ENCODE measurements around the gene PCBD1. TPM values are rescaled to one million over a fixed set of nuclear protein-coding genes. Genes with fewer than 3 reads are reported as not detected.

Gene PCBD1
- total RNA-seq, 2 donors from 2014 or later = 40.5 to 67.7 TPM

DNA sequence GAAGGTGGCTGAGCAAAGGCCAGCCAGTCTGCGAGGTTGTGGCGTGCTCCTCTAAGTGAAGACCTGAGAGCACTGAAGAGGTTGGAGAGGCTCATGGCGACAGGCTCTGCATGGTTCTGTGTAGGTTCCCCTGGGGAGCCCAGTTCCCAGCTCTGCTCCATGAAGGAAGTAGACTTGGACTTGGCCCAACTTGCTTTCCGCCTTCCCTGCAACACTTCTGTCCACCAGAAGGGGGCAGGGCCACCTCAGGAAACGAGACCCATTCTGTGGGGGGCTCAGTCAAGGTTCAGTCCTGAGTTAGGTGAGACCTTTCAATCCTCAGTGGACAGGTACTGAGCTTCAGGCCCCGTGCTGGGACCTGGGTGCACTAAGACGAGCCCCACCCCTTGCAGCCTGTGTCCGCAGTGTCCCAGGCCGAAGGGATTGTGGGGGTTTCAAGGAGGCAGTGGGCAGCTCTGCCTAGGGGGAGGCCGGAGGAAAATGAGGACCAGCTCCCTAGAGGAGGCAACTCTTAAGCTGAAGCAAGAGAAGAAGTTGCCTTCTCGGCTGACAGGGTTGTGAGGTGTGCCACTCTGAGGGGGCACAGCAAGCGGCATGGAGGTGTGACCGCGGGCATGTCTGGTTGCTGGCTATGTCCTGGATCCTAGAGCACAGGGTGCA is 15.0 kb upstream of the PCBD1 start:
- no peaks in the 10 kb centered on the region for H3K36me3 ChIP-seq (replicated peaks in 1 of 2; ENCODE audit: insufficient read depth in 1 of 2, low read depth in 2 of 2)
- DNase-seq (peak; percentile 66 to 74 (median 68)), ATAC-seq (peak; percentile 62)
- H3K4me1 ChIP-seq = peaks cover 3% of the 10 kb centered on the region
- H3K27me3 ChIP-seq = no peaks in the 10 kb centered on the region
- WGBS, 2 donors = 43 to 49% methylated on average over 11 to 14 of the region's 14 CpGs
- no peak for TF ChIP-seq POLR2A (IDR thresholded peaks at IDR 0.05)
- TF ChIP-seq, protein P1, sequence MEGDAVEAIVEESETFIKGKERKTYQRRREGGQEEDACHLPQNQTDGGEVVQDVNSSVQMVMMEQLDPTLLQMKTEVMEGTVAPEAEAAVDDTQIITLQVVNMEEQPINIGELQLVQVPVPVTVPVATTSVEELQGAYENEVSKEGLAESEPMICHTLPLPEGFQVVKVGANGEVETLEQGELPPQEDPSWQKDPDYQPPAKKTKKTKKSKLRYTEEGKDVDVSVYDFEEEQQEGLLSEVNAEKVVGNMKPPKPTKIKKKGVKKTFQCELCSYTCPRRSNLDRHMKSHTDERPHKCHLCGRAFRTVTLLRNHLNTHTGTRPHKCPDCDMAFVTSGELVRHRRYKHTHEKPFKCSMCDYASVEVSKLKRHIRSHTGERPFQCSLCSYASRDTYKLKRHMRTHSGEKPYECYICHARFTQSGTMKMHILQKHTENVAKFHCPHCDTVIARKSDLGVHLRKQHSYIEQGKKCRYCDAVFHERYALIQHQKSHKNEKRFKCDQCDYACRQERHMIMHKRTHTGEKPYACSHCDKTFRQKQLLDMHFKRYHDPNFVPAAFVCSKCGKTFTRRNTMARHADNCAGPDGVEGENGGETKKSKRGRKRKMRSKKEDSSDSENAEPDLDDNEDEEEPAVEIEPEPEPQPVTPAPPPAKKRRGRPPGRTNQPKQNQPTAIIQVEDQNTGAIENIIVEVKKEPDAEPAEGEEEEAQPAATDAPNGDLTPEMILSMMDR (IDR thresholded peaks at IDR 0.05) = peak; percentile 74 to 82 (median 78)
- H3K9me3 ChIP-seq = no peaks in the 10 kb centered on the region
- intact Hi-C loops (cut with DNase I) = no loop called here
- H3K27ac ChIP-seq = no peak overlapping the region
- H3K4me3 ChIP-seq = no peak overlapping the region

DNA sequence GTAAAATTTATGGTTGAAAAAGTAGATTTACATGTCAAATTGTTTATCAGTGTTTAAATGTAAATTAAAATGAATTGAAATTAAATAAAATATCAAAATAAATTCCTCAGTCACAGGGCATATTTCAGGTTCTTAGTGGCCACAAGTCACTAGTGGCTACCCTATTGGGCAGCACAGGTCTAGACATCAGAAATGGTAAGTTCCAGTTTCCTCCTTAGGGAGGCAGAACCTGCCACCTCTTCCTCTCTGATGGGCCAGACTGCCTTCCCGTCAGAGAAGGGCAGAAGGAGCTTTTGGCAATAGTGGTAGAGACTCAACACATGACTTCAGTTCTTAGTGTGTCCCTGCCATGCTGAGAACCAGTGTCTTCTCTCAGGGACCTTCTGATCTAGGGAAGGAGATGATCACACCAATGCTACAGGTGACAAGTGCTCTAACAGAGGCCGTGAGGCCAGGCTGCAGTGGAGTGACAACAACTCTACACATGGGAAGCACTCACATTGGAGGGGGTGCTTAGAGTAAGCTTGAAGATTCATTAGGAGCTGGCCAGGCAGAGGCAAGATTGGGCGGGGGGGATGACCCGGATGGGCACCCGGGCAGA is 14.4 kb upstream of the PCBD1 start:
- no peak for TF ChIP-seq POLR2A (IDR thresholded peaks at IDR 0.05)
- TF ChIP-seq, protein P1 (IDR thresholded peaks at IDR 0.05) = no peak
- no peaks in the 10 kb centered on the region for H3K9me3 ChIP-seq
- H3K36me3 ChIP-seq (replicated peaks in 1 of 2; ENCODE audit: insufficient read depth in 1 of 2, low read depth in 2 of 2) = no peaks in the 10 kb centered on the region
- peak; percentile 22 for ATAC-seq
- H3K4me3 ChIP-seq = no peak overlapping the region
- no peaks in the 10 kb centered on the region for H3K27me3 ChIP-seq
- WGBS, 2 donors = 84 to 88% methylated on average over 5 of the region's 5 CpGs
- no peak overlapping the region for H3K27ac ChIP-seq
- peaks cover 3% of the 10 kb centered on the region for H3K4me1 ChIP-seq
- peak in 1 of 4 donors; percentile 2 for DNase-seq
- intact Hi-C loops (cut with DNase I) = no loop called here

DNA sequence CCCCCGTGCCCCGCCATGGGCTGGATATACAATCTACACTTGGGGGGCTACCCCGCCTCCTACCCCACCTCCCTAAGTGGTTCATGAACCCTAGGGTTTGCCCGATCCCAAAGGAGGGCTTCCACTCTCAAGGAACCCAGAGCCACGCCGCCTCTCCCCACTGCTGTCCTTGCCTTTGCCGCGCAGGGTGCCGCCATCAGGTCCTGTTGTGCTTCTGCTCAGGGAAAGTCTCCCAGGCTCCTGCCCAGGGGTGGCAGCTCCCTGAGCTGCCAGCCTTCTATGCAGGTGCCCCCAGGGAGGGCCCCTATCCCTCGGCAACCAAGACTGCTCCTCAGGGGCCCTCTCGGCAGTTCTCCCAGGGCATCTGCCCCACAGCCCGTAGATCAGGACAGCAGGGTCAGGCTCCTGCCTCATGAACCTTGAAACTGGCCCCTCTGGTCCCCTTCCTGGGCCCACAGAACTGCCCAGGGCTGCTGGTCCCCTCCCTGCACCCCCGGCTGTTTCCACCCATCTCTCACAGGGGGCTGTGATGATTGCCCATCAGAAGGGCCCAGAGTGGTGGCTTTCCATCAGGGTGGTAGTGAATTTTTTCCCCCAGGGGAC is 13.0 kb upstream of the PCBD1 start:
- no peaks in the 10 kb centered on the region for H3K27me3 ChIP-seq
- ATAC-seq (no peak), DNase-seq (peak in 1 of 4 donors; percentile 10)
- H3K9me3 ChIP-seq = no peaks in the 10 kb centered on the region
- TF ChIP-seq POLR2A (IDR thresholded peaks at IDR 0.05) = no peak
- TF ChIP-seq, protein P1 (IDR thresholded peaks at IDR 0.05) = no peak
- no peak overlapping the region for H3K27ac ChIP-seq
- H3K4me3 ChIP-seq = no peak overlapping the region
- intact Hi-C loops (cut with DNase I) = no loop called here
- 91 to 92% methylated on average over 8 to 12 of the region's 13 CpGs for WGBS, 2 donors
- H3K36me3 ChIP-seq (replicated peaks in 1 of 2; ENCODE audit: insufficient read depth in 1 of 2, low read depth in 2 of 2) = no peaks in the 10 kb centered on the region
- peaks cover 3% of the 10 kb centered on the region for H3K4me1 ChIP-seq

- intact Hi-C loops (cut with DNase I) = no loop called here
- no peaks in the 10 kb centered on the region for H3K27me3 ChIP-seq
- ATAC-seq (no peak), DNase-seq (no peak)
- WGBS, 2 donors = 88 to 92% methylated on average over 4 of the region's 4 CpGs
- H3K27ac ChIP-seq = no peak overlapping the region
- no peaks in the 10 kb centered on the region for H3K9me3 ChIP-seq
- TF ChIP-seq, protein P1 (IDR thresholded peaks at IDR 0.05) = no peak
- TF ChIP-seq POLR2A (IDR thresholded peaks at IDR 0.05) = no peak
- H3K4me1 ChIP-seq = peaks cover 3% of the 10 kb centered on the region
- H3K36me3 ChIP-seq (replicated peaks in 1 of 2; ENCODE audit: insufficient read depth in 1 of 2, low read depth in 2 of 2) = no peaks in the 10 kb centered on the region
- H3K4me3 ChIP-seq = no peak overlapping the region
Observed at GRCh38 chr10:70899096-70899495, 10.7 kb upstream of the PCBD1 start.
